Measurements from ENCODE around the gene FOXF1. TPM values are rescaled to one million over a fixed set of nuclear protein-coding genes. Genes with fewer than 3 reads are reported as not detected.

Gene FOXF1
- polyA plus RNA-seq, 3 donors = not detected

GRCh38 chr16:86523166-86523740 lies 12.9 kb downstream of the FOXF1 start:
- peaks cover 0 to 5% (median 2%) of the 10 kb centered on the region in 7 donors for H3K9me3 Mint-ChIP-seq
- peaks cover 22 to 45% (median 30%) of the 10 kb centered on the region in 3 donors for H3K27me3 Mint-ChIP-seq (ENCODE audit: low read depth in 3 of 3)
- TF ChIP-seq CTCF (IDR thresholded peaks at IDR 0.05) = no peak
- no peak overlapping the region for H3K27ac ChIP-seq (ENCODE audit: low read depth in 1 of 2, low read length in 2 of 2)
- no peaks in the 10 kb centered on the region for H4K20me1 ChIP-seq (ENCODE audit: insufficient read depth, low read length)
- no peaks in the 10 kb centered on the region for H3K36me3 ChIP-seq (replicated peaks in 1 of 2; ENCODE audit: control insufficient read depth in 1 of 2, insufficient read depth in 2 of 2, low read length in 2 of 2)
- H3K4me3 ChIP-seq (replicated peaks in 1 of 3; ENCODE audit: low read depth in 2 of 3, low read length in 3 of 3) = no peak overlapping the region
- no peak overlapping the region for H3K4me3 Mint-ChIP-seq
- DNase-seq = no peak
- 96% methylated on average over 2 of the region's 5 CpGs for WGBS (ENCODE audit: insufficient coverage)
- H3K9me3 ChIP-seq (replicated peaks in 1 of 2; ENCODE audit: control insufficient read depth in 1 of 2, insufficient read depth in 1 of 2, low read length in 2 of 2) = peaks cover 0 to 4% of the 10 kb centered on the region in 2 donors
- intact Hi-C loops (cut with micrococcal nuclease) = loop anchor here in 1 of 2 donors (5.0 kb wide), 1 partner anchor 706 kb away; no protein-coding TSS in a partner anchor
- H2AFZ ChIP-seq (ENCODE audit: insufficient read depth, low read depth, low read length, poor library complexity, severe bottlenecking) = no peak overlapping the region
- peaks cover 0 to 20% of the 10 kb centered on the region in 2 donors for H3K27me3 ChIP-seq (ENCODE audit: control insufficient read depth in 2 of 2, insufficient read depth in 2 of 2, low read length in 2 of 2)
- H3K27ac Mint-ChIP-seq = no peak overlapping the region
- H3K36me3 Mint-ChIP-seq = no peaks in the 10 kb centered on the region
- H3K4me2 ChIP-seq (replicated peaks; ENCODE audit: extremely low read depth, low read length, poor library complexity, severe bottlenecking) = no peak overlapping the region
- peaks cover 4% of the 10 kb centered on the region for H3K4me1 Mint-ChIP-seq
- H3K4me1 ChIP-seq (ENCODE audit: control insufficient read depth in 1 of 2, insufficient read depth in 2 of 2, low read length in 2 of 2) = no peaks in the 10 kb centered on the region
- H3K9ac ChIP-seq (ENCODE audit: insufficient read depth, low read length, poor library complexity, severe bottlenecking) = no peak overlapping the region
- no peaks in the 10 kb centered on the region for H3K79me2 ChIP-seq (ENCODE audit: insufficient read depth, low read length)

GRCh38 chr16:86524029-86524428 lies 13.7 kb downstream of the FOXF1 start:
- no peak for DNase-seq
- H3K4me2 ChIP-seq (replicated peaks; ENCODE audit: extremely low read depth, low read length, poor library complexity, severe bottlenecking) = no peak overlapping the region
- no peak for TF ChIP-seq CTCF (IDR thresholded peaks at IDR 0.05)
- peaks cover 0 to 4% of the 10 kb centered on the region in 2 donors for H3K9me3 ChIP-seq (replicated peaks in 1 of 2; ENCODE audit: control insufficient read depth in 1 of 2, insufficient read depth in 1 of 2, low read length in 2 of 2)
- H3K4me3 ChIP-seq (replicated peaks in 1 of 3; ENCODE audit: low read depth in 2 of 3, low read length in 3 of 3) = no peak overlapping the region
- no peak overlapping the region for H3K27ac ChIP-seq (ENCODE audit: low read depth in 1 of 2, low read length in 2 of 2)
- no peak overlapping the region for H3K4me3 Mint-ChIP-seq
- peaks cover 4% of the 10 kb centered on the region for H3K4me1 Mint-ChIP-seq
- H3K4me1 ChIP-seq (ENCODE audit: control insufficient read depth in 1 of 2, insufficient read depth in 2 of 2, low read length in 2 of 2) = no peaks in the 10 kb centered on the region
- no peak overlapping the region for H3K9ac ChIP-seq (ENCODE audit: insufficient read depth, low read length, poor library complexity, severe bottlenecking)
- no peaks in the 10 kb centered on the region for H3K36me3 ChIP-seq (replicated peaks in 1 of 2; ENCODE audit: control insufficient read depth in 1 of 2, insufficient read depth in 2 of 2, low read length in 2 of 2)
- peaks cover 4% of the 10 kb centered on the region in 2 donors for H3K36me3 Mint-ChIP-seq
- no peaks in the 10 kb centered on the region for H4K20me1 ChIP-seq (ENCODE audit: insufficient read depth, low read length)
- peaks cover 0 to 12% of the 10 kb centered on the region in 2 donors for H3K27me3 ChIP-seq (ENCODE audit: control insufficient read depth in 2 of 2, insufficient read depth in 2 of 2, low read length in 2 of 2)
- no peak overlapping the region for H2AFZ ChIP-seq (ENCODE audit: insufficient read depth, low read depth, low read length, poor library complexity, severe bottlenecking)
- WGBS (ENCODE audit: insufficient coverage) = 86% methylated on average over 6 of the region's 6 CpGs
- H3K27me3 Mint-ChIP-seq (ENCODE audit: low read depth in 3 of 3) = peaks cover 16 to 37% (median 23%) of the 10 kb centered on the region in 3 donors
- H3K79me2 ChIP-seq (ENCODE audit: insufficient read depth, low read length) = no peaks in the 10 kb centered on the region
- H3K27ac Mint-ChIP-seq = no peak overlapping the region
- intact Hi-C loops (cut with micrococcal nuclease) = loop anchor here in 1 of 2 donors (5.0 kb wide), 1 partner anchor 707 kb away; no protein-coding TSS in a partner anchor
- H3K9me3 Mint-ChIP-seq = peaks cover 0 to 5% (median 2%) of the 10 kb centered on the region in 7 donors
